ENCODE results near the gene RNF121.
"Not testable (repeated sequence)": the region's sequence is repeated elsewhere in the genome, so short reads cannot be mapped to it uniquely, and the experiment has no call there.

GRCh38 chr11:71885806-71886205 lies 43.0 kb upstream of the RNF121 start:
- TF ChIP-seq POLR2A (IDR thresholded peaks at IDR 0.05; ENCODE audit: low read depth, low read length); CTCF (conservative IDR thresholded peaks at IDR 0.05; ENCODE audit: low read depth, low read length); SMC3 (IDR thresholded peaks at IDR 0.05; ENCODE audit: low read depth, low read length): not testable (repeated sequence)
